GM21717 (cell line): ENCODE measurements around the gene TMEM25.

ENCODE experiments used
- ATAC-seq: cut with Tn5 transposase; IDR thresholded peaks from one replicate; pipeline ENCODE4 v1.9.1; 2021; ENCODE audit warnings: mild to moderate bottlenecking, moderate library complexity; ENCODE audit not compliant: unreplicated experiment

Gene TMEM25

GRCh38 chr11:118531597-118532084 lies 649 bp downstream of the TMEM25 start:
- no peak for ATAC-seq

DNA sequence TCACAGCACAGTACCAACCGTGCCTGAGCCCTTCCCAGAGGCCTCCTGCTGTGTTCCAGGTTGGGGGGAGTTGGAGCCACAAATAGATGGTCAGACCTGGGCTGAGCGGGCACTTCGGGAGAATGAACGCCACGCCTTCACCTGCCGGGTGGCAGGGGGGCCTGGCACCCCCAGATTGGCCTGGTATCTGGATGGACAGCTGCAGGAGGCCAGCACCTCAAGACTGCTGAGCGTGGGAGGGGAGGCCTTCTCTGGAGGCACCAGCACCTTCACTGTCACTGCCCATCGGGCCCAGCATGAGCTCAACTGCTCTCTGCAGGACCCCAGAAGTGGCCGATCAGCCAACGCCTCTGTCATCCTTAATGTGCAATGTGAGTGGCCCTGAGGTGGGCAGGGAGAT lies 1.1 kb downstream of the TMEM25 start:
- ATAC-seq = no peak

DNA sequence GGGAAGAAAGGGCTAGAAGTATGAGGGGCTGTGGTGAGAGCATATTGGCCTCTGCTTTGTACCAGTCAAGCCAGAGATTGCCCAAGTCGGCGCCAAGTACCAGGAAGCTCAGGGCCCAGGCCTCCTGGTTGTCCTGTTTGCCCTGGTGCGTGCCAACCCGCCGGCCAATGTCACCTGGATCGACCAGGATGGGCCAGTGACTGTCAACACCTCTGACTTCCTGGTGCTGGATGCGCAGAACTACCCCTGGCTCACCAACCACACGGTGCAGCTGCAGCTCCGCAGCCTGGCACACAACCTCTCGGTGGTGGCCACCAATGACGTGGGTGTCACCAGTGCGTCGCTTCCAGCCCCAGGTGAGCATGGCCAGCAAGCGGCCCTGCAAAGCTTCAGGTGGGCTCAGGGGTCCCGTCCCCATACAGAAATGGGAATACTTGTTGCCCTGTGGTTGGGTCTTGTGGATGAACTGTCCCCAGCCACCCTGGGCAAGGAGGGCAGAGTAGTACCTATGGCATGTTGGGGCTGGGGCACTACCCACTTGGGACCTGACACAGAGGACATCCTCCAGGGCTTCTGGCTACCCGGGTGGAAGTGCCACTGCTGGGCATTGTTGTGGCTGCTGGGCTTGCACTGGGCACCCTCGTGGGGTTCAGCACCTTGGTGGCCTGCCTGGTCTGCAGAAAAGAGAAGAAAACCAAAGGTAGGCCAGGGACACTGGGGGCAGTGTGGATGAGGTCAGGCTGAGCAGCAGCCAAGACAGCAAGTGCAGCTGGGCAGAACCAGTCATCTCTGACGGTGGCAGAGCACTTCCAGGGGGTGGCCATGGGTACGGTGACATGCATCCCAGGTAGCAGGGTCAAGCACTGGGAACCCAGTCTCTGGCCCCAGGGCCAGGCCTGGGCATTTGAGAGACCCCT lies 2.1 kb downstream of the TMEM25 start:
- ATAC-seq = no peak

DNA sequence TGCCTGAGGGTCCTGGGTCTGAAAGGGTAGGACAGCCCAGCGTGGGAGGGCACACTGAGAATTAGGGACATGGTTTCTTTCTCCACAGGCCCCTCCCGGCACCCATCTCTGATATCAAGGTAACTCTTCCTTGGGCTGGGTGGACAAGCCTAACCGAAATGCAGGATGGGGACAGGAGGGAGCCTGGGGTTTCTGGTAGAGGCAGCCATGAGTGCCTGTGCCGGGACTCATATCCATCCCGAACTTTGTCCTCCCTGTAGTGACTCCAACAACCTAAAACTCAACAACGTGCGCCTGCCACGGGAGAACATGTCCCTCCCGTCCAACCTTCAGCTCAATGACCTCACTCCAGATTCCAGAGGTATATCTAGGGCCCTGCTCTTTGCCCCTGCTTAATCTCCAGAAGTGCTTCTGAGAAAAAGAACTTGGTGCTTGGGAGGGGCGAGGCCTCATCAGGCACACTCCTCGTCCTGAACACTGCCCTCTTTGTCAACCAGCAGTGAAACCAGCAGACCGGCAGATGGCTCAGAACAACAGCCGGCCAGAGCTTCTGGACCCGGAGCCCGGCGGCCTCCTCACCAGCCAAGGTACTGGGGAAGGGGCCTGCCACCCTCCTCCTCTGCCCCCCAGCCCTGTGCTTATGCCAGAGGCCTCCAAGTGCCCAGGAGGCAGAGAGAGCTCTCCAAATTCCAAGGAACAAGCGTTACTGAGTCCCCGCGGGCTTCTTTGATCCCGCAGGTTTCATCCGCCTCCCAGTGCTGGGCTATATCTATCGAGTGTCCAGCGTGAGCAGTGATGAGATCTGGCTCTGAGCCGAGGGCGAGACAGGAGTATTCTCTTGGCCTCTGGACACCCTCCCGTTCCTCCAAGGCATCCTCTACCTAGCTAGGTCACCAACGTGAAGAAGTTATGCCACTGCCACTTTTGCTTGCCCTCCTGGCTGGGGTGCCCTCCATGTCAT lies 3.1 kb downstream of the TMEM25 start:
- ATAC-seq = no peak

GRCh38 chr11:118535261-118535660 lies 4.3 kb downstream of the TMEM25 start:
- ATAC-seq = no peak

DNA sequence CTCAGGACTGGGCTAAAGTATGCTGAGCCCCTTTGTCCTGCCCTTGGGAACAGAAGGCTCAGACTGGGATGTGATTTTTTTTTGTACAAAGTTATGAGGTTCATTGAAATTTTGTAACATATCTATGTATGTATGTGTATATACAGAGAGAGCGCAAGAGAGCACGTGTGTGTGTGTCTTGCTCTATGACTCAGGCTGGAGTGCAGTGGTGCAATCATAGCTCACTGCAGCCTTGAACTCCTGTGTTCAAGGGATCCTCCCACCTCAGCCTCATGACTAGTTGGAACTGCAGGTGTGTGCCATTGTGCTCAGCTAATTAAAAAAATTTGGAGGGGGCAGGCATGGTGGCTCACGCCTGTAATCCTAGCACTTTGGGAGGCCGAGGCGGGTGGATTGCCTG lies 5.7 kb downstream of the TMEM25 start:
- ATAC-seq = no peak

- ATAC-seq = no peak
Observed at GRCh38 chr11:118537409-118537980, 6.5 kb downstream of the TMEM25 start.

DNA sequence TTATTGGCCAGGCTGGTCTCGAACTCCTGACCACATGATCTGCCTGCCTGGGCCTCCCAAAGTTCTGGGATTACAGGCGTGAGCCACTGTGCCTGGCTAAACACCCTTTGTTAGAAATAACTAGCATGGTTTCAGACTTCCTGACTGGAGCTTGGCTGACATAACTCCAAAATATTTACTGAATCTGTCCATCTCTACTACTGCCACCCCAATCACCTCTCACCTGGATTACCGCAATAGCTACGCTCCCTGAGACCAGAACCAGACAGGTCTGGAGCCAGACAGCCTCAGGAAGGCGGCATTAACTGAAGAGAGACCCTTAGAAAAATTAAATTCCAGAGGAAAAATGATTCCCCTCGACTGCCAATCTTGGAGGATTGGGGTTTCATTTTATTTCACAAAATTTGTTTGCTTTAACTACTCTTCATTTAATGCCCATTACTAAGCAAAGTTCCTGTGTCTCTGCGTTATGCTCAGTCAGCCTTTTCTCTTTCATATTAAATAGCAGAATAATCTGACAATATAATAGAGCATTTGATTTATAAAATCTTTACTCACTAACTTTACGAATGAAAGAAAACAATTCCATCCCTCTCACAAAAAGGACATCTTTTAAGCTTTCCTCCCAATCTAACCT lies 13.1 kb downstream of the TMEM25 start:
- no peak for ATAC-seq

DNA sequence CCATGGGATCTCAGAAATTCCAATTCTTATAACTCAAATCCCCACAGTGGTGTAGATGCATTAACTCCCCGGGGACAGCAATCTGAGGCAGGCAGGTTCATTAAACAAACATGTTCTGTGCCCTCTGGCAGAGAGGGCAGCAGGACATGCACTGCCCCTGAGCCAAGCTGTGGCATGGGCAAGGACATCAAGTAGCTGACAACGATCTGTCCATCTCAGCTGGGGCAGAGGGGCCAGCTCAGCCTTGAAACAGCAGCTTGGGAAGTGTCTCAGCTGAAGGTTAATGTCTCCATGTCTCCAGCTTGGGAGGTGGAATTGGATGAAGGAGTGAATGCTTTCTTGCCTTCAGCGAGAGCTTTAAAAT lies 13.6 kb downstream of the TMEM25 start:
- no peak for ATAC-seq

DNA sequence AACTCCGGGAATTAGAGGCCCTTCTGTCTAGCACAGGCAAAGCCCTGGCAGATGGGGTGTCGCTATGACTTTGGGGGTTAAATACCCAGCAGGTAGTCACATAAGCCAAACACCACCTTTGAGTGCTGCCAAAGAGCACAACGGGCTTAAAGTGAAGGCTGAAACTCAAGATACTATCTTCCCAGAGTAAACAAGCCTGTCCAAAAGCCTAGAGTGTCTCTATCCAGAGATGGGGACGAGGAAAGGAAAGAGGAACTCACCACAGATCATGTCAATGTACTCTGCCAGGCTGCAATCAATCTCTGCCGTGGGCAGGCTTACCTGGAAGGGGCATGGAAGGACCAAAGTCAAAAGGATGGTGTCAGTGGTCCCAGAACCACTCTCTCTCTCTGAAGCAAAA lies 14.5 kb downstream of the TMEM25 start:
- no peak for ATAC-seq

DNA sequence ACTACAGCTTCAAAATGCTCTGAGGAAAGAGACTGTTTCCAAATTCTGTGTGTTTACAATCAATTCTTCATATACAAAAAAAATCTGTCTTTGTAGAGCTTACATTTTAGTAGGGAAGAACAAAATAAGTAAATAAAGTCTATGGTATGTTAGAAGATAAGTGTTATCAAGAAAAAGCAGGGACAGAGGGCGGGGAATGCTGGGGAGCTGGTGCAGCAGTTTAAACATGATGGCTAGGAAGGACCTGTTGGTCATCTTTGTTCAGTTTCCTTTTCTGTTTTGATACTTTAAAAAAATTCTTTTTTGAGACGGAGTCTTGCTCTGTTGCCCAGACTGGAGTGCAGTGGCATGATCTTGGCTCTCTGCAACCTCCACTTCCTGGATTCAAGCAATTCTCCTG lies 16.1 kb downstream of the TMEM25 start:
- ATAC-seq = no peak

DNA sequence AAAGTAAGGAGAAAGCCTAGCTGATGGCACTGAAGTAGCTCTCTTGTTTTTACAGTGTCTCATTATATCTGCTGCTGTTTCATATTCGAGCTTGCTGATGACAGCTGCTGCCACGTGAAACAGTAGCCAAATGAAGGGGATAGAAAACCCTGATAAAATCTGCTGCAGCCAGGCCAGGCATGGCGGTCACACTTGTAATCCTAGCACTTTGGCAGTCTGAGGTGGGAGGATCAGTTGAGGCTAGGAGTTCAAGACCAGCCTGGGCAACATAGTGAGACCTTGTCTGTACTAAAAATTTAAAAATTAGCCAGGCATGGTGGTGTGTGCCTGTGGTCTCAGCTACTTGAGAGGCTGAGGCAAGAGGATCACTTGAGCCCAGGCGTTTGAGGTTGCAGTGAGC lies 21.3 kb downstream of the TMEM25 start:
- no peak for ATAC-seq

- no peak for ATAC-seq
Observed at GRCh38 chr11:118560806-118561205, 29.8 kb downstream of the TMEM25 start.

- ATAC-seq = no peak
Observed at GRCh38 chr11:118565051-118565450, 34.1 kb downstream of the TMEM25 start.

DNA sequence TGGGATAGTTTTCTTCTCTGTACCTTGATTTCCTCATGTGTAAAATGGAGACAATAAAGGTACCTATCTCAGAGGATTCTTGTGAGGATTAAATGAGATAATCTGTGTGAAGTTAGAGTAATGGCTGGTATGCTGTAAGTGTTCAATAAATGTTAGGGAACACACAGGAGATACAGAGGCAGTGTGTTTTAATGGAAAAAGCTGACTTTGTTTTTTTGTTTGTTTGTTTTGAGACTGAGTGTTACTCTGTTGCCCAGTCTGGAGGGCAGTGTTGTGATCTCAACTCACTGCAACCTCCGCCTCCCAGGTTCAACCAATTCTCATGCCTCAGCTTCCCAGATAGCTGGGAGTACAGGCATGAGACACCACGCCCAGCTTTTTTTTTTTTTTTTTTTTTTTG lies 38.7 kb downstream of the TMEM25 start:
- ATAC-seq = no peak

- ATAC-seq = no peak
Observed at GRCh38 chr11:118570787-118571186, 39.8 kb downstream of the TMEM25 start.

DNA sequence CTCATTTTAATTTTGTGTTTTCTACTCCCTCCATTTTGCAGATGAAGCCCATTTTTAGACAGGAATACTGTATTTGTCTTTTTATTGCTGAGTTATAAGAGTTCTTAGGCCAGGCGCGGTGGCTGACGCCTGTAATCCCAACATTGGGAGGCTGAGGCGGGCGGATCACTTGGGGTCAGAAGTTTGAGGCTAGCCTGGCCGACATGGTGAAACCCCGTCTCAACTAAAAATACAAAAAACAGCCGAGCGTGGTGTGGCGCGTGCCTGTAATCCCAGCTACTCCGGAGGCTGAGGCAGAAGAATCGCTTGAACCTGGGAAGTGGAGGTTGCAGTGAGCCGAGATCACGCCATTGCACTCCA lies 40.7 kb downstream of the TMEM25 start:
- peak; percentile 5 for ATAC-seq

DNA sequence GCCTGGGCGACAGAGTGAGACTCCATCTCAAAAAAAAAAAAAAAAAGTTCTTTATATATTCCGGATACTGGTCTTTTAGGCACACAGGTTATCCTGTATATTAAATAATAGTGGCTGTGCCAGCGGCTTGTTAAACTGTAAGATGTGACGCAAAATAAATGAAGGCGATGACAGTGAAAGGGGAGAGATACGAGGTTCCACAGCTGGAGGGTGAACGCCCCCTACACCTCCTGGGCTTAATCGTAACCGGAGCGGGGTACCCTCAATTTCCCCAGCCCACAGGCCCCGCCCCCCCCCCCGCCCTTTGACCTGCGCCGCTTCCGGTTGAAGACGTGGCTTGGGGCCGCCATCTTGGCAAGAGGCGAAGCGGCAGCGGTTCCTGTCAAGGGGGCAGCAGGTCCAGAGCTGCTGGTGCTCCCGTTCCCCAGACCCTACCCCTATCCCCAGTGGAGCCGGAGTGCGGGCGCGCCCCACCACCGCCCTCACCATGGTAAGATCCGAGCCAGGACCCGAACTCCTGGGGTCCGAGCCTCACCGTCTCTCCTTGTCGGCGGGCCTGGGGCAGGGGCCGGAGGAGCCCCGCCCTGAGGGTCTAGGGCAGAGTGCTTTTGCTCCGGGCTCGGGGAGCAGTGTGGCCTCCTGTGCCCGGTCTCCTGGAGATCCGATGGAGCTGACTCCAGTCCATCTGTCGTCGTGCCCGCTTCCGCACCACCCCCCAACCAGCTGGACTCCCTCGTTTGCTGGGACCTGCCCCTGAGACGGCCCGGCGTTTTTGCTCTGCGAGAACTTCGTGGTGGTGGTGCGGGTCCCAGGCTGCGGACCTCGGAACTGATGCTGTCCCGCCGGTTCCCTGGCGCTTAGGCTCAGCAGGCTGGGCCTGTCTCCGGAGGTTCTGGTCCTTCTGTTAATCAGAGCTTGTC lies 41.3 kb downstream of the TMEM25 start, which contains the start of gene ARCN1:
Gene ARCN1 (plus strand): TSS at position 349 of the 920 bp plus-strand sequence. CDS start 139 bp downstream, at position 488.
- ATAC-seq = peak; percentile 58

DNA sequence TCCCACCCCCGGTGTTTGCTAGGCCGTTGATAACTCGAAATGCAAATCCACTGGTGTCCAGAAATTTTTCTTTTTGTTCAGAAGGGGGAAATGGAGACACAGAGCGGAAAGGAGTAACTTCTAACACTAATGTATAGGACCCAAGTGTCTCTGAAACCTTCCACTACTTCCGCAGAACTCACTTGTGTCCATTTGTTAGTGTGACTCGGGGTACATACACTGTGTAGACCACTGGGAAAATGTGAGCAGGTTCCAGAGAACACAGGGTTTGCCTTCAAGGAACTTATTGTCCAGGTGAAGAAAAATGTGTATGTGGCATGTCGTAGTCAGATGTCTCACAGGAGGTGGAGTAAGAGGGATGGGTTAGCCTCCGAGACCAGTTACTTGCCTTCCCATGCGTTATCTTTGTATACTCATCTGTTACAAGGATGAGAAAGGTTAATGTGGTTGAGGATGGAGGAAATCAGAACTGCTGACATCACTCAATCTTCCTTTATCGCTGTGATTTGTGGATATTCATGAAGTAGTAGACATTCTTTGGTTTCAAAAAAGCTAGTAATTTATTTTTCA lies 42.1 kb downstream of the TMEM25 start:
- ATAC-seq = peak; percentile 22
